Keratinocyte (primary cell): ENCODE data around the gene BBOX1. TPM values are rescaled to one million over a fixed set of nuclear protein-coding genes. Genes with fewer than 3 reads are reported as not detected.

Source experiments
- DNase-seq: peaks from one replicate; pipeline ENCODE4 v3.0.0-alpha.2; 2011; ENCODE audit warnings: low read depth, missing footprints, low spot score
- FAIRE-seq: peaks from 2 replicates; lab custom pipeline; 2011; peaks lifted over from hg19 to GRCh38; lab: Jason Lieb, UNC
- H2AFZ ChIP-seq: 2 replicates; pipeline ENCODE4 v1.6.0; 2012; ENCODE audit warnings: low read length, control low read depth, inconsistent platforms; ENCODE audit not compliant: control insufficient read depth
- H3K27ac ChIP-seq: 2 replicates; pipeline ENCODE4 v1.5.1; 2011; ENCODE audit warnings: low read length; ENCODE audit not compliant: control insufficient read depth, insufficient read depth
- H3K27me3 ChIP-seq: 3 replicates; pipeline ENCODE4 v1.6.0; 2011; ENCODE audit warnings: low read length; ENCODE audit not compliant: control insufficient read depth, insufficient read depth; ENCODE audit errors: extremely low read depth
- H3K36me3 ChIP-seq, 2 experiments: 2 replicates in 1 of 2; 3 replicates in 1 of 2; pipeline ENCODE4 v1.5.1; 2011; ENCODE audit warnings: low read length in 2 of 2, mild to moderate bottlenecking in 1 of 2; ENCODE audit not compliant: control insufficient read depth in 2 of 2, insufficient read depth in 2 of 2; ENCODE audit errors: extremely low read depth in 1 of 2
- H3K4me1 ChIP-seq: 3 replicates; pipeline ENCODE4 v1.5.1; 2011; ENCODE audit warnings: low read length; ENCODE audit not compliant: control insufficient read depth, insufficient read depth; ENCODE audit errors: extremely low read depth
- H3K4me2 ChIP-seq: 3 replicates; pipeline ENCODE4 v1.6.0; 2011; ENCODE audit warnings: low read depth, low read length; ENCODE audit not compliant: control insufficient read depth, insufficient read depth; ENCODE audit errors: extremely low read depth
- H3K4me3 ChIP-seq, 3 experiments: fragments of 200-600 bp in 1 of 3; sonication (generic) in 1 of 3; 2 replicates in 2 of 3; 3 replicates in 1 of 3; pipeline ENCODE4 v1.5.1; 2011 to 2016; ENCODE audit warnings: low read length in 3 of 3, mild to moderate bottlenecking in 3 of 3, control low read depth in 2 of 3, inconsistent platforms in 1 of 3, low read depth in 1 of 3, mixed read lengths in 1 of 3, mixed run types in 1 of 3, moderate library complexity in 1 of 3; ENCODE audit not compliant: control insufficient read depth in 2 of 3, insufficient read depth in 2 of 3; ENCODE audit errors: extremely low read depth in 1 of 3
- H3K79me2 ChIP-seq: 2 replicates; pipeline ENCODE4 v1.6.0; 2012; ENCODE audit warnings: low read length; ENCODE audit not compliant: control insufficient read depth, insufficient read depth
- H3K9ac ChIP-seq: 3 replicates; pipeline ENCODE4 v1.6.0; 2011; ENCODE audit warnings: low read length; ENCODE audit not compliant: control insufficient read depth, insufficient read depth; ENCODE audit errors: extremely low read depth
- H3K9me1 ChIP-seq: 3 replicates; pipeline ENCODE4 v1.6.0; 2011; ENCODE audit warnings: low read length; ENCODE audit not compliant: control insufficient read depth, insufficient read depth; ENCODE audit errors: extremely low read depth
- H3K9me3 ChIP-seq: 2 replicates; pipeline ENCODE4 v1.5.1; 2012; ENCODE audit warnings: low read depth, low read length; ENCODE audit not compliant: control insufficient read depth
- H4K20me1 ChIP-seq: 3 replicates; pipeline ENCODE4 v1.6.0; 2011; ENCODE audit warnings: low read length; ENCODE audit not compliant: control insufficient read depth, insufficient read depth; ENCODE audit errors: extremely low read depth
- CTCF ChIP-seq, 3 experiments: IDR thresholded peaks in 1 of 3; conservative IDR thresholded peaks in 1 of 3; optimal IDR thresholded peaks in 1 of 3; 2 replicates in 2 of 3; 3 replicates in 1 of 3; pipeline versions ENCODE3 to v1.5.1; 2011; ENCODE audit warnings: low read length in 3 of 3, mild to moderate bottlenecking in 3 of 3, moderate library complexity in 2 of 3, control low read depth in 1 of 3, inconsistent platforms in 1 of 3; ENCODE audit not compliant: insufficient read depth in 2 of 3; ENCODE audit errors: extremely low read depth in 1 of 3
- EZH2 ChIP-seq: IDR thresholded peaks from one replicate; pipeline ENCODE4 v1.6.1; 2012; ENCODE audit warnings: inconsistent platforms, mild to moderate bottlenecking, low read length, moderate library complexity
- dilution Hi-C: fragments of 300-500 bp; cut with MboI; formaldehyde crosslinking; loops from one replicate; pipeline ENCODE4 v1.7.0; 2020; ENCODE audit warnings: low sequenced_read_pairs; ENCODE audit not compliant: extremely low pct_ligation_motif_present
- polyA plus RNA-seq, 5 experiments: library from polyadenylated mRNA; depleted of rRNA in 3 of 5; stranded (reverse) in 3 of 5; stranded (forward) in 1 of 5; unstranded in 1 of 5; fragments of >200 nt; gene quantifications; 1 replicate in 1 of 5; 2 replicates in 3 of 5; 3 replicates in 1 of 5; pipeline versions ENCODE4 v1.2.1 to v1.2.3, GENCODE V29; 2011 to 2012; ENCODE audit warnings: missing spikeins in 2 of 5, low read depth in 1 of 5, low replicate concordance in 1 of 5

BBOX1 gene
- polyA plus RNA-seq, 1 donor (not counting 4 experiments of a cell fraction or from before 2014, with no cell fraction given): 2.4 TPM

- no peaks in the 10 kb centered on the region for H4K20me1 ChIP-seq
- no peak for TF ChIP-seq CTCF (optimal IDR thresholded peaks at IDR 0.05 in 1 of 3, IDR thresholded peaks at IDR 0.05 in 1 of 3, conservative IDR thresholded peaks at IDR 0.05 in 1 of 3; ENCODE audit: extremely low read depth in 1 of 3, insufficient read depth in 2 of 3, low read length in 3 of 3)
- no peak for TF ChIP-seq EZH2
- H3K4me3 ChIP-seq: no peak overlapping the region
- dilution Hi-C loops: no loop called here
- H3K9me1 ChIP-seq: no peaks in the 10 kb centered on the region
- H3K36me3 ChIP-seq: no peaks in the 10 kb centered on the region
- no peak overlapping the region for H3K4me2 ChIP-seq
- no peaks in the 10 kb centered on the region for H3K27me3 ChIP-seq
- H3K9ac ChIP-seq: no peak overlapping the region
- no peaks in the 10 kb centered on the region for H3K79me2 ChIP-seq
- DNase-seq (no peak), FAIRE-seq (no peak)
- no peaks in the 10 kb centered on the region for H3K9me3 ChIP-seq
- peaks cover 3% of the 10 kb centered on the region for H3K4me1 ChIP-seq
- no peak overlapping the region for H3K27ac ChIP-seq
- H2AFZ ChIP-seq: no peak overlapping the region
Observed at GRCh38 chr11:27118949-27119348, 78.3 kb downstream of the BBOX1 start.

DNA sequence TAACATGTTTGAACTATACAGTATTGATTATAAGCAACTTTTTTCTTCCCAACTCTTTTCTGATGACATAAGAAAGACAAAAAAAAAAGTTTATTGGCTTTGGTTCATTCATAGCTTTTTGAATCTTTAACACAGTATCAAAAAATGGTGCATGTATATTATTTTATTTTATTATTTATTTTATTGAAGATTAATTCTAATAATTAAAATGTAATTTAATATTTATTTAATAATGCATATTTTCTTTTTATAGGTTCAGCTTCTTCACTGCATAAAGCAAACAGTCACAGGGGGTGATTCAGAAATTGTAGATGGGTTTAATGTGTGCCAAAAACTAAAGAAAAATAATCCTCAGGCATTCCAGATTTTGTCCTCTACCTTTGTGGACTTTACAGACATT, 78.8 kb downstream of the BBOX1 start:
- H3K27ac ChIP-seq: no peak overlapping the region
- H3K9me3 ChIP-seq: no peaks in the 10 kb centered on the region
- no peaks in the 10 kb centered on the region for H3K27me3 ChIP-seq
- no peak for DNase-seq
- no peaks in the 10 kb centered on the region for H3K79me2 ChIP-seq
- no peak for FAIRE-seq
- no peak overlapping the region for H2AFZ ChIP-seq
- dilution Hi-C loops: no loop called here
- no peaks in the 10 kb centered on the region for H3K36me3 ChIP-seq
- H4K20me1 ChIP-seq: no peaks in the 10 kb centered on the region
- no peak overlapping the region for H3K4me3 ChIP-seq
- no peaks in the 10 kb centered on the region for H3K9me1 ChIP-seq
- TF ChIP-seq CTCF (optimal IDR thresholded peaks at IDR 0.05 in 1 of 3, IDR thresholded peaks at IDR 0.05 in 1 of 3, conservative IDR thresholded peaks at IDR 0.05 in 1 of 3; ENCODE audit: extremely low read depth in 1 of 3, insufficient read depth in 2 of 3, low read length in 3 of 3): no peak
- no peak for TF ChIP-seq EZH2
- peaks cover 3% of the 10 kb centered on the region for H3K4me1 ChIP-seq
- no peak overlapping the region for H3K4me2 ChIP-seq
- no peak overlapping the region for H3K9ac ChIP-seq
